ENCODE measurements around the gene DOK4. TPM values are rescaled to one million over a fixed set of nuclear protein-coding genes. Genes with fewer than 3 reads are reported as not detected.

DOK4 gene
- total RNA-seq, 1 donor from 2014 or later = 35.3 TPM

GRCh38 chr16:57518520-57518919 lies 32.2 kb upstream of the DOK4 start:
- TF ChIP-seq, protein P1, sequence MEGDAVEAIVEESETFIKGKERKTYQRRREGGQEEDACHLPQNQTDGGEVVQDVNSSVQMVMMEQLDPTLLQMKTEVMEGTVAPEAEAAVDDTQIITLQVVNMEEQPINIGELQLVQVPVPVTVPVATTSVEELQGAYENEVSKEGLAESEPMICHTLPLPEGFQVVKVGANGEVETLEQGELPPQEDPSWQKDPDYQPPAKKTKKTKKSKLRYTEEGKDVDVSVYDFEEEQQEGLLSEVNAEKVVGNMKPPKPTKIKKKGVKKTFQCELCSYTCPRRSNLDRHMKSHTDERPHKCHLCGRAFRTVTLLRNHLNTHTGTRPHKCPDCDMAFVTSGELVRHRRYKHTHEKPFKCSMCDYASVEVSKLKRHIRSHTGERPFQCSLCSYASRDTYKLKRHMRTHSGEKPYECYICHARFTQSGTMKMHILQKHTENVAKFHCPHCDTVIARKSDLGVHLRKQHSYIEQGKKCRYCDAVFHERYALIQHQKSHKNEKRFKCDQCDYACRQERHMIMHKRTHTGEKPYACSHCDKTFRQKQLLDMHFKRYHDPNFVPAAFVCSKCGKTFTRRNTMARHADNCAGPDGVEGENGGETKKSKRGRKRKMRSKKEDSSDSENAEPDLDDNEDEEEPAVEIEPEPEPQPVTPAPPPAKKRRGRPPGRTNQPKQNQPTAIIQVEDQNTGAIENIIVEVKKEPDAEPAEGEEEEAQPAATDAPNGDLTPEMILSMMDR (conservative IDR thresholded peaks at IDR 0.05; ENCODE audit: low read depth, low read length) = no peak
- H3K4me3 ChIP-seq (ENCODE audit: low read depth, low read length) = no peak overlapping the region
- no peak for DNase-seq (ENCODE audit: low read depth)

DNA sequence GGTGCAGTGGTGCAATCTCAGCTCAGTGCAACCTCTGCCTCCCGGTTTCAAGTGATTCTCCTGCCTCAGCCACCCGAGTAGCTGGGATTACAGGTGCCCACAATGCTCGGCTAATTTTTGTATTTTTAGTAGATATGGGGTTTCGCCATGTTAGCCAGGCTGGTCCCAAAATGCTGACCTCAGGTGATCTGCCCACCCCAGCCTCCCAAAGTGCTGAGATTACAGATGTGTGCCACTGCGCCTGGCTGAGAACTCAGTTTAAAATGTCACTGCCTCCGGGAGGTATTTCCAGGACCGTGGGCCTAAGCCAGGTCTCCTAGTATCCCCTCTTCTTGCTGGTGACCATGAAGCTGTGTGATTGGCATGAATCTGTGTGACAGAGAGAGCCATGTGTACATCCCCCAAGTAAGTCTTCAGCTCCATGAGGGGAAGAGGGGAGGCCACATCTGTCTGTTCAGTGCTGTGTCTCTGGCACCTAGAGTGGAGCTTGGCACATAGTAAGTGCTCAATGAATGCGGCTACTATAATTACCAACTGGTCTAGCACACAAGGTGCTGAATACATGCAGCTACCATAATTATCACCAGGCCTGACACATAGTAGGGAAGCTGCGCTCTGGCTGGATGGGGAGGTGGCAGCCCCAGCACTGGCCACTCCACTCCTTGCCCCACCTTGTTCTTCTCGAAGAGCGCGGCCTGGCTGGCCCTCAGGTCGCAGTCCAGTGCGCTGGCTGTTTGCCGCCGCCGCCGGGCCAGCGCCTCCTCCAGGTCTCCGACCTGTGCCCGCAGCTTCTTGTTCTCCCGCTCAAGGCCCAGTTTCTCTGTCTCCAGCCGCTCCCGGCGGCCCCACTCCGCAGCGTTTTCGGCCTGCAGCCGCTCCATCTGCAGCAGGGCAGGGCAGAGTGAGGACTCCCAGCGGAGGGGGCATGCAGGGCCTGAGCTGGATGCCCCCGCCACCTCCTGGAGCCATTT lies 31.4 kb upstream of the DOK4 start:
- DNase-seq (ENCODE audit: low read depth) = no peak
- TF ChIP-seq, protein P1 (conservative IDR thresholded peaks at IDR 0.05; ENCODE audit: low read depth, low read length) = no peak
- H3K4me3 ChIP-seq (ENCODE audit: low read depth, low read length) = no peak overlapping the region

GRCh38 chr16:57516773-57517172 lies 30.5 kb upstream of the DOK4 start:
- TF ChIP-seq, protein P1 (conservative IDR thresholded peaks at IDR 0.05; ENCODE audit: low read depth, low read length) = no peak
- no peak for DNase-seq (ENCODE audit: low read depth)

GRCh38 chr16:57516176-57516725 lies 30.0 kb upstream of the DOK4 start:
- H3K4me3 ChIP-seq (ENCODE audit: low read depth, low read length) = no peak overlapping the region
- DNase-seq (ENCODE audit: low read depth) = no peak
- TF ChIP-seq, protein P1 (conservative IDR thresholded peaks at IDR 0.05; ENCODE audit: low read depth, low read length) = no peak

More at GRCh38 chr16:57516773-57517172, 30.5 kb upstream of the DOK4 start:
- no peak overlapping the region for H3K4me3 ChIP-seq (ENCODE audit: low read depth, low read length)

- TF ChIP-seq, protein P1 (conservative IDR thresholded peaks at IDR 0.05; ENCODE audit: low read depth, low read length) = no peak
- DNase-seq (ENCODE audit: low read depth) = no peak
- no peak overlapping the region for H3K4me3 ChIP-seq (ENCODE audit: low read depth, low read length)
Observed at GRCh38 chr16:57514791-57515600, 28.7 kb upstream of the DOK4 start.

- no peak overlapping the region for H3K4me3 ChIP-seq (ENCODE audit: low read depth, low read length)
- TF ChIP-seq, protein P1 (conservative IDR thresholded peaks at IDR 0.05; ENCODE audit: low read depth, low read length) = no peak
- DNase-seq (ENCODE audit: low read depth) = no peak
Observed at GRCh38 chr16:57514371-57514770, 28.1 kb upstream of the DOK4 start.
